Right lobe of liver (tissue), 6 donors: ENCODE measurements around the gene CLTB. TPM values are rescaled to one million over a fixed set of nuclear protein-coding genes. Genes with fewer than 3 reads are reported as not detected.

Experiments
- ATAC-seq, 4 donors: fragments of 200-7000 bp; cut with Tn5 transposase; one replicate each; pipeline ENCODE4 v1.9.1; 2020; ENCODE audit warnings: mild to moderate bottlenecking in 4 of 4, moderate library complexity in 4 of 4
- DNase-seq, 3 donors: peaks; one replicate each; pipeline ENCODE4 v3.0.0-alpha.2; 2020
- H3K27ac ChIP-seq, 3 donors: fragments of 200-600 bp; one replicate each; pipeline ENCODE4 v1.8.0; 2022
- H3K27me3 ChIP-seq, 2 donors: fragments of 200-600 bp; one replicate each; pipeline ENCODE4 v1.8.0; 2022
- H3K36me3 ChIP-seq, 4 donors: fragments of 200-600 bp; sonication (generic) in 1 of 4; one replicate each; pipeline versions ENCODE4 v1.5.1 to v1.8.0; 2017 to 2022; ENCODE audit warnings: control low read depth in 1 of 4
- H3K4me1 ChIP-seq, 4 donors: fragments of 200-600 bp; sonication (generic) in 1 of 4; one replicate each; pipeline versions ENCODE4 v1.5.1 to v1.8.0; 2017 to 2022; ENCODE audit warnings: control low read depth in 1 of 4
- H3K4me3 ChIP-seq, 3 donors: fragments of 200-600 bp; one replicate each; pipeline ENCODE4 v1.8.0; 2022
- H3K9me3 ChIP-seq, 4 donors: fragments of 200-600 bp; sonication (generic) in 1 of 4; one replicate each; pipeline versions ENCODE4 v1.5.1 to v1.8.0; 2017 to 2022; ENCODE audit warnings: control low read depth in 1 of 4
- CTCF ChIP-seq, 4 donors: fragments of 200-600 bp in 3 of 4; fragments of 450-650 bp in 1 of 4; IDR thresholded peaks; one replicate each; pipeline versions ENCODE4 v1.5.1 to v1.8.0; 2016 to 2022; ENCODE audit warnings: antibody characterized with exemption in 4 of 4, mild to moderate bottlenecking in 2 of 4
- POLR2A ChIP-seq: fragments of 450-650 bp; IDR thresholded peaks from one replicate; pipeline ENCODE4 v1.6.1; 2017; ENCODE audit warnings: antibody characterized with exemption, mild to moderate bottlenecking
- WGBS: methylation state at CpG from one replicate; pipeline ENCODE4 v1.1.6; 2018; ENCODE audit warnings: low coverage, low lambda C conversion rate; ENCODE audit not compliant: insufficient coverage; ENCODE audit errors: missing lambda C conversion rate; 5-methylcytosine and 5-hydroxymethylcytosine counted together
- intact Hi-C, 2 donors: fragments of 100-400 bp; cut with DNase I; formaldehyde crosslinking; loops; one replicate each; pipeline versions ENCODE4 v1.11.2 to v1.14.1; 2022
- total RNA-seq, 6 experiments: library from RNA; depleted of rRNA in 2 of 6; stranded (reverse); fragments of >200 nt in 2 of 6; fragmentation: NEBNext Ultra II Directional in 3 of 6; extraction: Animal tissue kit (Norgen Biotek cat#: 25700) in 3 of 6; gene quantifications; one replicate each; pipeline versions ENCODE4 v1.1.0 to v1.2.4, GENCODE V29; 2016 to 2023
- donor health status: DM: no; HTN: yes; CAD: no.
- donor health status: DM: no; HTN: no; CAD: no.
- donor health status: DM: no; HTN: no; CAD: no.
- donor health status: DM: no; HTN: yes; CAD: no.
- donor health status: DM: no; HTN: yes; CAD: no.

Gene CLTB
- total RNA-seq, 6 experiments from 2014 or later: 28.6 to 73.0 (median 31.3) TPM

- H3K36me3 ChIP-seq: no peaks in the 10 kb centered on the region
- intact Hi-C loops: no loop called here
- DNase-seq (no peak), ATAC-seq (no peak)
- H3K27ac ChIP-seq: no peak overlapping the region
- peaks cover 0 to 6% (median 0%) of the 10 kb centered on the region in 4 donors for H3K4me1 ChIP-seq
- 79% methylated on average over 6 of the region's 38 CpGs for WGBS
- no peaks in the 10 kb centered on the region for H3K9me3 ChIP-seq
- no peaks in the 10 kb centered on the region for H3K27me3 ChIP-seq
- TF ChIP-seq POLR2A (no peak), CTCF (IDR thresholded peaks at IDR 0.05) (no peak)
- H3K4me3 ChIP-seq: peak overlapping the region; percentile 69 to 78 (median 74)
Measured at GRCh38 chr5:176366232-176366894, 50.0 kb downstream of the CLTB start.

- H3K9me3 ChIP-seq: no peaks in the 10 kb centered on the region
- H3K4me1 ChIP-seq: peaks cover 0 to 6% (median under 1%) of the 10 kb centered on the region in 4 donors
- H3K4me3 ChIP-seq: peak within 1 kb of the TSS; percentile 69 to 78 (median 74)
- intact Hi-C loops: no loop called here
- no peaks in the 10 kb centered on the region for H3K27me3 ChIP-seq
- ATAC-seq: peak; percentile 2 to 38 (median 6)
- H3K27ac ChIP-seq: peak within 1 kb of the TSS in 1 of 3 donors; percentile 5
- peak; percentile 52 to 67 (median 57) for DNase-seq
- TF ChIP-seq POLR2A (no peak), CTCF (IDR thresholded peaks at IDR 0.05) (no peak)
- no peaks in the 10 kb centered on the region for H3K36me3 ChIP-seq
- no CpG with 5 or more reads among the region's 108 CpGs for WGBS
Measured at GRCh38 chr5:176365351-176366231, 50.7 kb downstream of the CLTB start, which contains the start of gene ARL10. Gene ARL10 (plus strand): TSS chr5:176365487. CDS start chr5:176365564, 77 bp downstream.

GRCh38 chr5:176364765-176365350 lies 51.5 kb downstream of the CLTB start:
- TF ChIP-seq CTCF (IDR thresholded peaks at IDR 0.05) (no peak), POLR2A (no peak)
- H3K9me3 ChIP-seq: no peaks in the 10 kb centered on the region
- 16% methylated on average over 6 of the region's 28 CpGs for WGBS
- intact Hi-C loops: no loop called here
- DNase-seq (no peak), ATAC-seq (no peak)
- H3K36me3 ChIP-seq: no peaks in the 10 kb centered on the region
- peak overlapping the region; percentile 69 to 78 (median 74) for H3K4me3 ChIP-seq
- H3K27me3 ChIP-seq: no peaks in the 10 kb centered on the region
- H3K4me1 ChIP-seq: peaks cover 0 to 13% (median 2%) of the 10 kb centered on the region in 4 donors
- H3K27ac ChIP-seq: peak overlapping the region in 1 of 3 donors; percentile 5

- no peaks in the 10 kb centered on the region for H3K9me3 ChIP-seq
- ATAC-seq (no peak), DNase-seq (no peak)
Measured at GRCh38 chr5:176362233-176362490, 54.2 kb downstream of the CLTB start.

More at GRCh38 chr5:176362233-176362490, 54.2 kb downstream of the CLTB start:
- peaks cover 0 to 14% (median 4%) of the 10 kb centered on the region in 4 donors for H3K36me3 ChIP-seq
- H3K4me1 ChIP-seq: peaks cover 0 to 19% (median 2%) of the 10 kb centered on the region in 4 donors
- H3K4me3 ChIP-seq: peak overlapping the region; percentile 68 to 100 (median 95)
- no peak for TF ChIP-seq POLR2A
- TF ChIP-seq CTCF (IDR thresholded peaks at IDR 0.05): no peak
- no peaks in the 10 kb centered on the region for H3K27me3 ChIP-seq
- whole genome bisulfite sequencing: 54% methylated on average over 8 of the region's 8 CpGs
- peak overlapping the region; percentile 34 to 91 (median 90) for H3K27ac ChIP-seq
- intact Hi-C loops: no loop called here
